Measurements from ENCODE around the gene GINM1.

GINM1 gene

DNA sequence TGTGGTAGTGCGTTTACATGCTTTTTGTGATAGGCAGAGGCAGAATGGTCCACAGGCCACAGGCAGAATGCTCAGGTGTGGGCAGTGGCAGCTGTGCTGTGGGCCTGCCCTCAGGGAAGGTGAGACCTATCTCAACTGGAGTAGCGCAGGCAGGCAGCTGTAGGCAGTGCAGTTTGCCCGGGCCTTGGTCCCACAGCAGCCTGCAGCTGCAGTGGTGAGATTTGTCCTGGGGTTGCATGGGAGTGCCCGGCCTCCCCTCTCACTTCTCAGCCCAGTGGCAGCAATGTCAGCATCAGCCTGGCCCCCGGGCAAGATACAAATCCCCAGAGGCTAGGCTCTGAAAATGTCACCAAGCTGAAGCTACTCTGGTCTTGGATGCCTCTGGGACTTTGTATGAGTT lies 14.3 kb upstream of the GINM1 start:
- TF ChIP-seq ZFX (IDR thresholded peaks at IDR 0.05) (no peak), CTCF (conservative IDR thresholded peaks at IDR 0.05) (no peak)
- no peak overlapping the region for H3K27ac ChIP-seq

DNA sequence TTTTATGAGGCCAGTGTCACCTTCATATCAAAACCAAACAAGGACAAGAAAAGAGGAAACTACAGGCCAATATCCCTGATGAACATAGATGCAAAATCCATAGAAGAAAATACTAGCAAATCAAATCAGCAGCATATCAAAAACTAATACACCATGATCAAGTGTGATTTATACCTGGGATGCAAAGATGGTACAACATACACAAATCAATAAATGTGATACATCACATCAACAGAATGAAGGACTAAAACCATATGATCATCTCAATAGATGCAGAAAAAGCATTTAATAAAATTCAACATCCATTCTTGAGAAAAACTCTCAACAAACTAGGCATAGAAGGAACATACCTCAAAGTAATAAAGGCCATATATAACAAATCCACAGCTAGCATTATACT lies 8.1 kb upstream of the GINM1 start:
- H3K27ac ChIP-seq, result no peak overlapping the region
- TF ChIP-seq ZFX (IDR thresholded peaks at IDR 0.05), result no peak
- TF ChIP-seq CTCF (conservative IDR thresholded peaks at IDR 0.05), result no peak

- no peak overlapping the region for H3K27ac ChIP-seq
- TF ChIP-seq ZFX (IDR thresholded peaks at IDR 0.05) (no peak), CTCF (conservative IDR thresholded peaks at IDR 0.05) (no peak)
These were observed 6.8 kb upstream of the GINM1 start for GRCh38 chr6:149559389-149559788.

- TF ChIP-seq ZFX (IDR thresholded peaks at IDR 0.05), result no peak
- peak; percentile 54 for TF ChIP-seq CTCF (conservative IDR thresholded peaks at IDR 0.05)
- no peak overlapping the region for H3K27ac ChIP-seq
These were observed 5.4 kb upstream of the GINM1 start for GRCh38 chr6:149560736-149561135.

DNA sequence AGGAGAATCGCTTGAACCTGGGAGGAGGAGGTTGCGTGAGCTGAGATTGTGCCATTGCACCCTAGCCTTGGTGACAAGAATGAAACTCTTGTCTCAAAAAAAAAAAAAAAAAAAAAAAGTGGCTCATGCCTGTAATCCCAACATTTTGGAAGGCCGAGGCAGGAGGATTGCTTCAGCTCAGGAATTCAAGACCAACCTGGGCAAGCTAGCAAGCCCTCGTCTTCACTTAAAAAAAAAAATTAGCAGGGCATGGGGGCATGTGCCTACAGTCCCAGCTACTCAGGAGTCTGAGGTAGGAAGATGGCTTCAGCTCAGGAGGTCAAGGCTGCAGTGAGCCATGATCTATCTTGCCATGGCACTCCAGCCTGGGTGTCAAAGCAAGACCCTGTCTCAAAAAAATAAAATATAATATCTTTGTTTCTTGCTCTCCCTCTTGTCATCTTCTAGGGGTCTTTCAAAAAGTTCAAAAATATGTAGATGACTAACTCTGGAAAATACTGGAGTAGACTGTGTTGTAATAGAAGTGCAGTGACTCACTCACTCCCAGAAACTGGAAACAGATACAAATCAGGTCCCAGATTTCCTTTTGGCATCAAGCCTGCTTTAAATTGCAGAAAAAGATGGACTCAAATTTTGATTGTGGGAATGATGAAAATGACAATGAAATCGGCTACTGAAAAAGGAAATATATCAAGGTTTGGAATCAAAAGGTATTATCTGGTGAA lies 2.8 kb upstream of the GINM1 start:
- TF ChIP-seq CTCF (conservative IDR thresholded peaks at IDR 0.05), result no peak
- TF ChIP-seq ZFX (IDR thresholded peaks at IDR 0.05), result no peak

DNA sequence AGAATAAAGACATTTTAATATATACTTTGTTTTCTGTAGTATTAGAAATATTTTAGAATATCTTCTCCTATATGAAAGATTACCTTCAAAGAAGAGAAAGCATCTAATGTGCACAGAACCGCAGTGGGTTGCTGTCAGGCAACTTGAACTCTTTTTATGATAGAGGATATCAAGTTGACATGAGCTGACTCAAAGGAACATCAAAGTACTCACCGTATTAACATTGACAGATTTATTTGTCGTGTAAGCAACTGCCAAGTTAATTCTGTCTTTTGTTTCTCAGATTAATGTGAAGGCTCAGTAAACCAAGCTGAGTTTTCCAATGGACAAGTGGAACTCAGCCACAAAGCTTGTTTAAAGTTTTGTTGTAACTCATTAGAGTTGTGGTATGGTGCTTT lies 2.2 kb upstream of the GINM1 start:
- TF ChIP-seq ZFX (IDR thresholded peaks at IDR 0.05) (no peak), CTCF (conservative IDR thresholded peaks at IDR 0.05) (no peak)
- no peak overlapping the region for H3K27ac ChIP-seq

More for the DNA sequence above, 2.8 kb upstream of the GINM1 start:
- H3K27ac ChIP-seq, result no peak overlapping the region

- peak; percentile 77 for TF ChIP-seq ZFX (IDR thresholded peaks at IDR 0.05)
- TF ChIP-seq CTCF (conservative IDR thresholded peaks at IDR 0.05), result no peak
- H3K27ac ChIP-seq, result peak overlapping the region; percentile 83
These were observed 427 bp downstream of the GINM1 start for GRCh38 chr6:149566410-149567193.

Data from C4-2B (cell line).